GM12864 (cell line): Measurements from ENCODE around the gene CDH13.

Experiments used
- DNase-seq: peaks from one replicate; pipeline ENCODE4 v3.0.0-alpha.2; 2011; ENCODE audit warnings: low read depth
- H3K4me3 ChIP-seq: 2 replicates; pipeline ENCODE4 v1.5.1; 2011; ENCODE audit warnings: mild to moderate bottlenecking, low read depth, low read length, control low read depth
- TF ChIP-seq, protein P1 (sequence below): IDR thresholded peaks from 2 replicates; pipeline ENCODE4 v1.5.1; 2011; ENCODE audit warnings: low read depth, mild to moderate bottlenecking, moderate library complexity, low read length, control low read depth, inconsistent platforms; ENCODE audit errors: missing control alignments

Gene CDH13

DNA sequence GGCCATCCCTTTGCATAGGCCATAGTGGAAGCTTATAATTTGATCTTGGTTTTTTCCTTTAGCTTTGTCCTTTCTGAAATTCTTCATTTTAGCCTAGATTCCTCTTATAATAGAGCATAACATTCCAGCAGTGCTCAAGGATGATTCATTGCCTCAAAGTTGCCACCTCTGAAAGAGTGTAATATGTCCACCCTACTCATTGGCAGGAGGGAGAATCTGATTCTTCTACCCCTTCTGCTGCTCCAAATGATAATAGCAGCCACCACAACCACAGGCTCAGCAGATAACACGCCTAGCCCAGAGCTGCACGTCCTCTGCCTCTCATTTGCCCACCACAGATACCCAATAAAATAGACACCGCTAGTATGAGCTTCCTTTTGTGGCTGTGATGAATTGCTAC lies 843.6 kb downstream of the CDH13 start:
- DNase-seq = no peak
- H3K4me3 ChIP-seq = no peak overlapping the region
- TF ChIP-seq, protein P1, sequence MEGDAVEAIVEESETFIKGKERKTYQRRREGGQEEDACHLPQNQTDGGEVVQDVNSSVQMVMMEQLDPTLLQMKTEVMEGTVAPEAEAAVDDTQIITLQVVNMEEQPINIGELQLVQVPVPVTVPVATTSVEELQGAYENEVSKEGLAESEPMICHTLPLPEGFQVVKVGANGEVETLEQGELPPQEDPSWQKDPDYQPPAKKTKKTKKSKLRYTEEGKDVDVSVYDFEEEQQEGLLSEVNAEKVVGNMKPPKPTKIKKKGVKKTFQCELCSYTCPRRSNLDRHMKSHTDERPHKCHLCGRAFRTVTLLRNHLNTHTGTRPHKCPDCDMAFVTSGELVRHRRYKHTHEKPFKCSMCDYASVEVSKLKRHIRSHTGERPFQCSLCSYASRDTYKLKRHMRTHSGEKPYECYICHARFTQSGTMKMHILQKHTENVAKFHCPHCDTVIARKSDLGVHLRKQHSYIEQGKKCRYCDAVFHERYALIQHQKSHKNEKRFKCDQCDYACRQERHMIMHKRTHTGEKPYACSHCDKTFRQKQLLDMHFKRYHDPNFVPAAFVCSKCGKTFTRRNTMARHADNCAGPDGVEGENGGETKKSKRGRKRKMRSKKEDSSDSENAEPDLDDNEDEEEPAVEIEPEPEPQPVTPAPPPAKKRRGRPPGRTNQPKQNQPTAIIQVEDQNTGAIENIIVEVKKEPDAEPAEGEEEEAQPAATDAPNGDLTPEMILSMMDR = no peak

DNA sequence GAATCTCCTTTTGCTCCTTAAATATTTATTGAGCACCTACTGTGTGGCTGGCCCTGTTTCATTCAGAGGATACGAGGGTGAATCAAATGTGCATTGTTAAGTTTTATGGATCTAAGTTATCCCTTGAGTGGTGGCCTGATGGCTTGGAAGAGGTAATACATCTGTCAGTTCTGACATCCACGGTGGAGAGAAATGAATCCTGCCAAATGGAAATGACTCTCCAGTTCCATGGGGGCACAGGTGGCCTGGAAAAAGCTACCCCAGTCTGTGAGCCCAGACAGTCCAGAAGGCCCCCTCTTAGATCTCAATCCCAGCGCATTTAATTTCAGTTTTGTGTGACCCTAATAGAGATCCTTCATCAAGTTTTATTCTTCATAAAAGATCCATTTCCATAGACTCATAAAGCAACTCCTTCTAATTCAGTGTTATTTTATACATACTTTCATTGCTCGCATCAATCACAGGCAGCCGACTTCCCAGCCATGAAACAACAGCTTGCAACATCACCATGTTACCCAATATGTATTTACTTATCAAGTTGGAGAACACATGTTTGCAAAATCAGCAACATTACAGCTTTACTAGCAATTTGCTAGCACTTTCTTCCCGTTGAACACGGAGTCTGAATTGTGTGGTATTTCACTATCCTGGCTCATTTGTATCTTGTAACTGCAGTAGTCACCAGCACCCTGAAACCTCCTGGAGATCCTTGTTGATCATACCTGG lies 846.2 kb downstream of the CDH13 start:
- H3K4me3 ChIP-seq = no peak overlapping the region
- no peak for DNase-seq
- TF ChIP-seq, protein P1 = no peak

DNA sequence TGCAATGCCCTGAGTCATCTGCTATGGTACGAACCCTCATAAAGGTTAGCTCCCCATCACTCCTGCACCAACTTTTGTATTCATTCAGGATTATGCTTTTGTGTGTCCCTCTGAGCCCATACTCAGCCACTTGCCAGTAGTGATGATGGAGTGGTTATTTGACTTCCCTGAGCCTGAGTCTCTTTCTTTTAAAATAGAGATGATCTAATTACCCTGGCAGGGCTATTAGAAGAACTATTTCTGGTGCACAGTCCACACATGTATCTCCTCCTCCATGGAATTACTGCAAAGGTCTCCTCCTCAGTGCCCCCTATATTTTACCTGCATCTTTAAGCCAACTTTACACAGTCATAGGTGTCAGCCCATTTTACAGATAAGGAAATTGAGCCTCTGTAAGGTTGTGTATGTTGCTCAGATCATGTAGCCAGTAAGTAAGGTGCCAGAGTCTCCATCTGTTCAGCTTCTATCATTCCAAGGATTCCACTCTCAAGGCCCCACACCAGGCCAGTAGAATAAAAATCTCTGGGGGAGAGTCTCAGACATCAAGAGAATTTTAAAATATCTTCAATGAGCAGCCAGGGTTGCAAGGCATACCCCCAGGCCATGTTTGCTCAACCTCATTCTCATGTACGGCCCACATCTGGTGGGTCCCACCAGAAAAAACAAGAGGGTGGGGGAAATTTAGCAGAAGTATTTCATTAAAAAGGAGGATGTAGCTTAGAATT lies 847.3 kb downstream of the CDH13 start:
- DNase-seq = no peak
- TF ChIP-seq, protein P1 = no peak
- H3K4me3 ChIP-seq = no peak overlapping the region

DNA sequence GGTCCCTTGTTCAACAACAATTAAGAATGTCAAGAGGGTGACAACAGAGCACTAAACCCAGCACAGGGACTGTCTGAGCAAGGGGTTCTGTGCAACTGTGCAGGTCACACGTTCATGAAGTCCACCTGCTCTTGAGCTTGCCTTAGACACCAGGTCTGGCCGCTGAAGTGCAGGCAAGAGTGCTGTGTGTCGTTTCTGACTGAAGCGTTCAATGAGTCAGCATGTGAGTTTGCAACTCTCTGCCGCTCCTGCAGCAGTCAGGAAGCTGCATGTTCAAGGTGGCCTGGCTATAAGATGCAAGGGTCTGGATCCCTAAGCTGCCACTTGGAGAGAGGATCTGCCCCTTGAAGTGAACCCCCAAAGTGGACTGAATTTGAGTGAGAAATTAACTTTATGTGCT lies 848.3 kb downstream of the CDH13 start:
- no peak overlapping the region for H3K4me3 ChIP-seq
- TF ChIP-seq, protein P1 = no peak
- no peak for DNase-seq

DNA sequence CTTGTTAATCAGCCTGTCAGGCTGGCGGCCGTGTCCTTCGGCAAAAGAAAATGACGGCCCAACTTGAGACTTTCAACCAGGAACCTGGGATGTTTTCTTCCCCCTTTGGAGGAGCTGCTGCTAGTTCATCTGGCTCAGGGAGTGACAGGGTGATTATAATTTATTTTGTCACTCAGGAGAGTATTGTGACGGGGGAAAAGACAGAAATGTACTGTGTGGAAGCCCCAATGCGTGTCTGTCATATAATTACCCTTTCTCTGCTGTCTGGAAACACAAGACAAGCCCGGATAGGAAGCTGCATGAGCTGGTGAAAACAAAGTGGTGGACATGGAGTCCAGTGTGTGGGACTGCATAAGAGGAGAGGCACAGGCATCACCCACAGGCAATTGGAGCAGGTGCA lies 854.8 kb downstream of the CDH13 start:
- no peak for DNase-seq
- TF ChIP-seq, protein P1 = no peak
- no peak overlapping the region for H3K4me3 ChIP-seq

DNA sequence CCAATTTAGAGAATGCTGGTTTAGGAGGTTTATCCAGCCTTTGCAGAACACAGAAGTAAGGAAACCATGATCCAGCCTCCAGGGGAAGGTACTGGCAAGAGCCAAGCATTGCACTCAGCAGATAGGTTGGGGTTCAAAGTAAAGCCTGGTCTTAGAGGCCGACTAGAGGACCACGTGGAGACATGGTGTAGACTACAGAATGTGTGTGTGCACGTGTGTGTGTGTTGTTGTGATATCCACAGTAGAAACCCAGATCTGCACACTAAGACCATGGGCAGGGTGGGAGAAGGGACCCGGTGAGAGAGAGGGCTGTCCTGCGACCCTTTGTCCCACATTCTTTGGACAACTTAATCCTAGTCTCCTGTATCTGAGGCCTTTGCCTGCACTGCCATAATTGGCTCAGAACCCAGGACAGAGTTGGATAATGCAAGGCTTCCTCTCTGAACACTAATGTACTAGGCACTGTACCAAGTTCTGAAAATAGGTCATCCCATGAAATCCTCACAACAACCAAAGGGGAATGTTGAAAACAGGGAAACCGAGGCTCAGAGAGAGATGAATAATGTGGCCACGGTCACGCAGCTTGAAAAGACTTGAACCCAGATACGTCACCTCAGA lies 855.9 kb downstream of the CDH13 start:
- DNase-seq = no peak
- no peak overlapping the region for H3K4me3 ChIP-seq
- TF ChIP-seq, protein P1 = no peak
